Activated CD4-positive, alpha-beta T cell treated with anti-CD3 and anti-CD28 coated beads, Interleukin-10, Interleukin-2, amounts not matched to agents 100 ng/mL and 50 ng/mL, durations not matched to agents 16 hours and 8 hours (primary cell): ENCODE data around the gene ANKRD13C.
"Not testable (repeated sequence)": the region's sequence is repeated elsewhere in the genome, so short reads cannot be mapped to it uniquely, and the experiment has no call there.

Experiments
- DNase-seq: peaks from one replicate; pipeline ENCODE4 v3.0.0-alpha.2; 2020

ANKRD13C gene, protein sequence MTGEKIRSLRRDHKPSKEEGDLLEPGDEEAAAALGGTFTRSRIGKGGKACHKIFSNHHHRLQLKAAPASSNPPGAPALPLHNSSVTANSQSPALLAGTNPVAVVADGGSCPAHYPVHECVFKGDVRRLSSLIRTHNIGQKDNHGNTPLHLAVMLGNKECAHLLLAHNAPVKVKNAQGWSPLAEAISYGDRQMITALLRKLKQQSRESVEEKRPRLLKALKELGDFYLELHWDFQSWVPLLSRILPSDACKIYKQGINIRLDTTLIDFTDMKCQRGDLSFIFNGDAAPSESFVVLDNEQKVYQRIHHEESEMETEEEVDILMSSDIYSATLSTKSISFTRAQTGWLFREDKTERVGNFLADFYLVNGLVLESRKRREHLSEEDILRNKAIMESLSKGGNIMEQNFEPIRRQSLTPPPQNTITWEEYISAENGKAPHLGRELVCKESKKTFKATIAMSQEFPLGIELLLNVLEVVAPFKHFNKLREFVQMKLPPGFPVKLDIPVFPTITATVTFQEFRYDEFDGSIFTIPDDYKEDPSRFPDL

GRCh38 chr1:70354332-70355110 lies at the start of gene ANKRD13C:
Gene ANKRD13C, minus strand, starts transcription at chr1:70354722. Its CDS starts 314 bp downstream, at chr1:70354408.
- peak; percentile 96 for DNase-seq

GRCh38 chr1:70403759-70404158 lies 49.2 kb upstream of the ANKRD13C start:
- DNase-seq: no peak

DNA sequence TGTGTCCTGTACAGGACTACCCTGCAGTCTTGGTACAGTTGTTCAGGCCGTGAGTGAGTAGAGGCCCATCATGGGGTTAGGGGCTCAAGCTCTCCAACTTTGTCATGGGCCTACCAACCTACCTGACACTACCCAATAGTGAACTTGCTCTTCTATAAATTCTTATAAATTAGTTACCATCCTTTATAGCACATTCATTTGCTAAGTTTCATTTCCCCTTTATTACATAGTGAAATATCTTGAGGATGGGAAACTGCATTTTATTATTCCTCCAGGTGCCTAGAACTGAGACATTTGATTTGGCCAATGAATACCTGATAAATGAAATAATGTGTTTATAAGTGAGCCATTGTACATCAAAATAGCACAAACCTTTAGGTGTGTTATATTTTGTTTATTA lies 47.5 kb upstream of the ANKRD13C start:
- no peak for DNase-seq

GRCh38 chr1:70400335-70400734 lies 45.8 kb upstream of the ANKRD13C start:
- DNase-seq: no peak

GRCh38 chr1:70397013-70397412 lies 42.5 kb upstream of the ANKRD13C start:
- DNase-seq: no peak

- no peak for DNase-seq
Measured at GRCh38 chr1:70396607-70397006, 42.1 kb upstream of the ANKRD13C start.

- no peak for DNase-seq
Measured at GRCh38 chr1:70392626-70393025, 38.1 kb upstream of the ANKRD13C start.

- DNase-seq: no peak
Measured at GRCh38 chr1:70387507-70387906, 33.0 kb upstream of the ANKRD13C start.

DNA sequence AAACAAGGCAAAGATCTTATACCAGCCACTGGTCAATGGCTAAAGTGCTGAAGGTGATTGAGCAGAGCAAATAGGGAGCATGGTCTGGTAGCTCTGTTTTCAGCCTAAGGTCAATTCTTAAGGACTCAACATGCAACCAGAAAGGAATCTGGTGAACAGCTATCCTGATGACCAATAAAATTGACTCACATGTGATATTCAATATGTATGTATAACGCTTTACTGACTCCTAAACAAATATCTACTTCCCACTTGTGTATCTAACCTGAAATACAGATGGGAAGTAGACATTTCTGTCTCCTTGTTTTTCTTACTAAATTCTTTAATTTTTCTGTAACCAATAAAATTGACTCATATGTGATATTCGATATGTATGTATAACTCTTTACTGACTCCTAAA lies 31.6 kb upstream of the ANKRD13C start:
- no peak for DNase-seq

- DNase-seq: no peak
Measured at GRCh38 chr1:70385477-70385876, 31.0 kb upstream of the ANKRD13C start.

- DNase-seq: no peak
Measured at GRCh38 chr1:70384542-70384941, 30.0 kb upstream of the ANKRD13C start.

DNA sequence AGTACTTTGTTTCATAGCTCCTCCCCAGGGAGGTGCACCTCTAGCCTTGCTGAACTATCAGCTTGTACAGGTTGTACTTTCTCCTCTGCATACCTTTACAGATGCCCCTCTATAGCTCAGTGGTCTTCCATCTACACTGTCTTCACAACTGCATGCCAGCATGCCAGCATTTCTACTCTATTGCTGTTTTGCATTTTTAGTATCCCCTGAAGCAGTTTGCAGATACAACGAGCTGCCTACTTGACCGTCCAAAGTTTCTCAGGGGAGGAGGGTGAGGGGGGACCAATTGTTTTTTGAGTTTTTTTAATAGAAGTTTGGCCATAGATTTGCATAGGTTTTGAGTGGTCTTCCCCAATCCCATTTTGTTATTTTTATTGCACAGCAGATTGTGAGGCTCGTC lies 29.0 kb upstream of the ANKRD13C start:
- no peak for DNase-seq

- no peak for DNase-seq
Measured at GRCh38 chr1:70382682-70383081, 28.2 kb upstream of the ANKRD13C start.

GRCh38 chr1:70376196-70376595 lies 21.7 kb upstream of the ANKRD13C start:
- DNase-seq: no peak

DNA sequence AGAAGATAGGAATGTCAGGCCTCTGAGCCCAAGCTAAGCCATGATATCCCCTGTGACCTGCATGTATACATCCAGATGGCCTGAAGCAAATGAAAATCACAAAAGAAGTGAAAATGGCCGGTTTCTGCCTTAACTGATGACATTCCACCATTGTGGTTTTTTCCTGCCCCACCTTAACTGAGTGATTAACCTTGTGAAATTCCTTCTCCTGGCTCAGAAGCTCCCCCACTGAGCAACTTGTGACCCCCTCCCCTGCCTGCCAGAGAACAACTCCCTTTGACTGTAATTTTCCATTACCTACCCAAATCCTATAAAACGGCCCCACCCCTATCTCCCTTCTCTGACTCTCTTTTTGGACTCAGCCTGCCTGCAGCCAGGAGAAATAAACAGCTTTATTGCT lies 19.1 kb upstream of the ANKRD13C start:
- DNase-seq: not testable (repeated sequence)

DNA sequence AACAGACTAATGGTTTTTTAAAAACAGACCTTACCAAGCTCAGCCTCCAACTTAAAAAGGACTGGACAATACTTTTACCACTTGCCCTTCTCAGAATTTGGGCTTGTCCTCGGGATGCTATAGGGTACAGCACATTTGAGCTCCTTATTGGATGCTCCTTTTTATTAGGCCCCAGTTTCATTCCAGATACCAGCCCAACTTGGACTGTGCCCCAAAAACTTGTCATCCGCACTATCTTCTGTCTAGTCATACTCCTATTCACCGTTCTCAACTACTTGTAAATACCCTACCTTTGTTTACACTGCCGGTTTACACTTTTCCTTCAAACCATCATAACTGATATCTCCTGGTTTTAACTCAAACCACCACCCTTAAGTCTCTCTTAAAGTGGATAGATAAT lies 17.9 kb upstream of the ANKRD13C start:
- DNase-seq: no peak

GRCh38 chr1:70371586-70371985 lies 17.1 kb upstream of the ANKRD13C start:
- not testable (repeated sequence) for DNase-seq

- DNase-seq: not testable (repeated sequence)
Measured at GRCh38 chr1:70367397-70367796, 12.9 kb upstream of the ANKRD13C start.

DNA sequence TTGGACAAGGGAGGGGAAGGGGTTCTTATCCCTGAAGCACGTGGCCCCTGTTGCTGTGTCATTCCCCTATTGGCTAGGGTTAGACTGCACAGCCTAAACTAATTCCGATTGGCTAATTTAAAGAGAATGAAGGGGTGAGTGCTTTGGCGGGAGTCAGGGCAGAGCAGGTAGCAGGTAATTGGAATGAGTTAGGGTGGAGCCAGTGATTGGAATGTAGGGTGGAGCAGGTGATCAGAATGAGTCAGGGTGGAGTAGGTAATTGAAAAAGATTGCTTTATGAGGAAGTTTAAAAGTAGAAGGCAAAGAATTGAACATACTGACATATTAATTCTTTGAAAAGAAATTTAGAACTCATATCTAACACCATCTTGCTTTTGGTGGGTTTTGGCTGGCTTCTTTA lies 12.5 kb upstream of the ANKRD13C start:
- not testable (repeated sequence) for DNase-seq

GRCh38 chr1:70366425-70366952 lies 12.0 kb upstream of the ANKRD13C start:
- DNase-seq: not testable (repeated sequence)

DNA sequence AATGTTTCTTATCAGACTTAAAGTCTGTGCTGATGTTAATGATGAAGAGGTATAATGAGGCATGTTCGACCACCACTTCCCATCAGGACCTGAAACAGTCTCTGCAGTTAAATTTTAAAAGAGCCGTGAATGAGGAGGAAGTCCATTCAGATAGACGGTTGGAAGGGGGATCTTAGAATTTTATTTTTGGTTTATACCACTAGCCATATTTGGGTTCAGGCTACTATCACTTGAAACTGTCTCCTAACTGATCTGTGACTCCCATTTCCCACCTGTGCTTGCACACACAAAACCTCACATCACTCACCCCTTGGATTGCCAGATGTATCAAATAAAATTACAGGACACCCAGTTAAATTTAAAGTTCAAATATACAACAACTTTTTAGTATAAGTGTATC lies 9.9 kb upstream of the ANKRD13C start:
- no peak for DNase-seq

- DNase-seq: no peak
Measured at GRCh38 chr1:70361727-70362398, 7.3 kb upstream of the ANKRD13C start.

- no peak for DNase-seq
Measured at GRCh38 chr1:70360321-70360720, 5.8 kb upstream of the ANKRD13C start.
